ENCODE results near the gene ACSF3.

DNA sequence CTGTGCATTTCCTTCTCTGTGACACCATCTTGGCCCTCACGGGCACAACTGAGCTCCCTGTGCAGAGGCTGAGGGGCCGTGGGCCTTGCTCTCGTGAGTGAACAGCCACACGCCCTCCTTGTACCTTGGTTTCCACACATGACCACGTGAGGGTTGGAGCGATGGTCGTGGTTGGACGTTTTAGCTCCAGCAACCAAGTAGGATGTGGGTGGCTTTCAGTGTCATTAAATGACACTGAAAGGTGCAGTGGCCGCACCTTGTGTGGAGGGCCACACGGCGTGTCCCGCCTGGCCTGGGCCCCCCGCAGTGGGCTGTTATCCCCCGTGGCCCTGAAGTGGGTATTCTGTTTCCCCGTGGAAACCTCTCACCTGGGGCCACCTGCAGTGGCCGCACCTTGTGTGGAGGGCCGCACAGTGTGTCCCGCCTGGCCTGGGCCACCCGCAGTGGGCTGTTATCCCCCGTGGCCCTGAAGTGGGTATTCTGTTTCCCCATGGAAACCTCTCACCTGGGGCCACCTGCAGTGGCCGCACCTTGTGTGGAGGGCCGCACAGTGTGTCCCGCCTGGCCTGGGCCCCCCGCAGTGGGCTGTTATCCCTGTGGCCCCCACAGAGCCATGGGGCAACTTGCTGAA, 28.2 kb downstream of the ACSF3 start:
- no peak for TF ChIP-seq MXI1 (conservative IDR thresholded peaks at IDR 0.05; ENCODE audit: poor library complexity, severe bottlenecking)
- TF ChIP-seq, protein P1, sequence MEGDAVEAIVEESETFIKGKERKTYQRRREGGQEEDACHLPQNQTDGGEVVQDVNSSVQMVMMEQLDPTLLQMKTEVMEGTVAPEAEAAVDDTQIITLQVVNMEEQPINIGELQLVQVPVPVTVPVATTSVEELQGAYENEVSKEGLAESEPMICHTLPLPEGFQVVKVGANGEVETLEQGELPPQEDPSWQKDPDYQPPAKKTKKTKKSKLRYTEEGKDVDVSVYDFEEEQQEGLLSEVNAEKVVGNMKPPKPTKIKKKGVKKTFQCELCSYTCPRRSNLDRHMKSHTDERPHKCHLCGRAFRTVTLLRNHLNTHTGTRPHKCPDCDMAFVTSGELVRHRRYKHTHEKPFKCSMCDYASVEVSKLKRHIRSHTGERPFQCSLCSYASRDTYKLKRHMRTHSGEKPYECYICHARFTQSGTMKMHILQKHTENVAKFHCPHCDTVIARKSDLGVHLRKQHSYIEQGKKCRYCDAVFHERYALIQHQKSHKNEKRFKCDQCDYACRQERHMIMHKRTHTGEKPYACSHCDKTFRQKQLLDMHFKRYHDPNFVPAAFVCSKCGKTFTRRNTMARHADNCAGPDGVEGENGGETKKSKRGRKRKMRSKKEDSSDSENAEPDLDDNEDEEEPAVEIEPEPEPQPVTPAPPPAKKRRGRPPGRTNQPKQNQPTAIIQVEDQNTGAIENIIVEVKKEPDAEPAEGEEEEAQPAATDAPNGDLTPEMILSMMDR (IDR thresholded peaks at IDR 0.05; ENCODE audit: poor library complexity, severe bottlenecking): no peak
- no peak for TF ChIP-seq POLR2AphosphoS5 (IDR thresholded peaks at IDR 0.05)
- no peak for TF ChIP-seq EP300 (conservative IDR thresholded peaks at IDR 0.05; ENCODE audit: poor library complexity, severe bottlenecking)

Data from neural cell (in vitro differentiated cells).